HG03175 (cell line): Measurements from ENCODE around the gene PRIM1.
A peak's percentile ranks its signal among the peaks of the same experiment; 100 is the strongest.
"Not testable (repeated sequence)": the region's sequence is repeated elsewhere in the genome, so short reads cannot be mapped to it uniquely, and the experiment has no call there.

Experiments used
- ATAC-seq: cut with Tn5 transposase; IDR thresholded peaks from one replicate; pipeline ENCODE4 v1.9.1; 2021; ENCODE audit warnings: mild to moderate bottlenecking, moderate library complexity; ENCODE audit not compliant: unreplicated experiment

The PRIM1 gene

GRCh38 chr12:56751712-56752598 is at the start of gene PRIM1:
Gene PRIM1, minus strand, starts transcription at chr12:56752323. Its CDS starts 25 bp downstream, at chr12:56752298.
- ATAC-seq, result peak; percentile 76

GRCh38 chr12:56800221-56800620 is 48.1 kb upstream of the PRIM1 start:
- ATAC-seq, result no peak

DNA sequence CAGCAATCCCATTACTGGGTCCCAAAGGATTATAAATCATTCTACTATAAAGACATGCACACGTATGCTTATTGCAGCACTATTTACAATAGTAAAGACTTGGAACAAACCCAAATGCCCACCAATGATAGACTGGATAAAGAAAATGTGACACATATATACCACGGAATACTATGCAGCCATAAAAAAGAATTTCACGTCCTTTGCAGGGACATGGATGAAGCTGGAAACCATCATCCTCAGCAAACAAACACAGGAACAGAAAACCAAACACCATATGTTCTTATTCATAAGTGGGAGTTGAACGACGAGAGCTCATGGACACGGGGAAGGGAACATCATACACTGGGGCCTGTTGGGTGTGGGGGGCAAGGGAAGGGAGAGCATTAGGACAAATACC is 47.2 kb upstream of the PRIM1 start:
- not testable (repeated sequence) for ATAC-seq

GRCh38 chr12:56795791-56796190 is 43.7 kb upstream of the PRIM1 start:
- not testable (repeated sequence) for ATAC-seq

GRCh38 chr12:56795046-56795562 is 43.0 kb upstream of the PRIM1 start:
- not testable (repeated sequence) for ATAC-seq

DNA sequence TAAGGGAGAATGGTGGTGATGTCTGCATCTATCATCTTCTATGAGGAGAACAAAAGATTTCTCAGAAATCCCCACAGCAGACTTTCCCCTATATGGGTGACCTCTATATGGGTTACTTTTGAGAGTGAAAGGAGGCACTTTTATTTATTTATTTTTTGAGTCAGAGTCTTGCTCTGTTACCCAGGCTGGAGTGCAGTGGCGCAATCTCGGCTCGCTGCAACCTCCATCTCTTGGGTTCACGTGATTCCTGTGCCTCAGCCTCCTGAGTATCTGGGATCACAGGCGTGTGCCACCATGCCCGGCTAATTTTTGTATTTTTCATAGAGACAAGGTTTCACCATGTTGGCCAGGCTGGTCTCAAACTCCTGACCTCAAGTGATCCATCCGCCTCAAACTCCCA is 41.0 kb upstream of the PRIM1 start:
- not testable (repeated sequence) for ATAC-seq

DNA sequence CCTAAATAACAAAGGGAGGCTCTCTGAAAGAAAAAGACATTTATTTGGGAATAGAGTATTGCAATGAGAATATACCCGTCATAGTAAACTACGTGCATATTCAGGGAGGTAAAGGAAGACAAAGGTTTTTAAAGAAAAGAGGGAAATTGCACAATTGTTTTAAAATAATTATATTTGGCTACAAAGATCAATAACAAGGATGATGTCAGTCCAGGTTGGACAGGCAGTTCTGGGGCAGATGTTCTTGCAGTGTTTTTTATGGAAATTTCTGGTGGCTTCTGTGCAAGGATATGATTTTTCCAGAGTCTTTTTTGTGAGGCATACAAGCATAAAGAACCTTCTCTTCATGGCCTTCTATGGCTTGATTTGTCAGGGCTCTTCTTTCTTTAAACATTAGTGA is 40.6 kb upstream of the PRIM1 start:
- ATAC-seq, result no peak

DNA sequence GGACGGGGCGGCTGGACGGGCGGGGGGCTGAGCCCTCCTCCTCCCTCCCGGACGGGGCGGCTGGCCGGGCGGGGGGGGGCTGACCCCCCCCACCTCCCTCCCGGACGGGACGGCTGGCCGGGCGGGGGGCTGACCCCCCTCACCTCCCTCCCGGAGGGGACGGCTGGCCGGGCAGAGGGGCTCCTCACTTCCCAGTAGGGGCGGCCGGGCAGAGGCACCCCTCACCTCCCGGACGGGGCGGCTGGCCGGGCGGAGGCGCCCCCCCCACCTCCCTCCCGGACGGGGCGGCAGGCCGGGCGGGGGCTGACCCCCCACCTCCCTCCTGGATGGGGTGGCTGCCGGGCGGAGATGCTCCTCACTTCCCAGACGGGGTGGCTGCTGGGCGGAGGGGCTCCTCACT is 37.3 kb upstream of the PRIM1 start:
- not testable (repeated sequence) for ATAC-seq

DNA sequence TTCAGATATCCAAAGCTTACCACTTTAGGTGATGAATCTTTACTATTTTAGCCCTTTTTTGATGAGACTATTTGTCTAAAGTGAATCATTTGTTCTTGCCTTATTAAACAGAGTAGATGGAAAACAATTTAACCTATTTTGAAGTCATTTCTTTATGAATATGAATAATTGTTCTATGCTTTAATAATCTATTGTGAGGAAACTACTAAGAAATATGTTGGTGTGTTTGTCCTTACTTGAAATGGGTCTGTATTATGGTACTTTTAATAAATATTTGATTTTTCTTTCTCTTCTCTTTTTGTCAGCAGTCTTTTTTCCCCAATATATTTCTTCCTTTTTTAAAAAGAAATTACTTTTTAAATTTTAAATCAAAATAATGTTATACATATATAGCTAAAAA is 35.4 kb upstream of the PRIM1 start:
- ATAC-seq, result no peak

- no peak for ATAC-seq
Measured at GRCh38 chr12:56785874-56786273, 33.8 kb upstream of the PRIM1 start.

- ATAC-seq, result no peak
Measured at GRCh38 chr12:56785141-56785865, 33.2 kb upstream of the PRIM1 start.

DNA sequence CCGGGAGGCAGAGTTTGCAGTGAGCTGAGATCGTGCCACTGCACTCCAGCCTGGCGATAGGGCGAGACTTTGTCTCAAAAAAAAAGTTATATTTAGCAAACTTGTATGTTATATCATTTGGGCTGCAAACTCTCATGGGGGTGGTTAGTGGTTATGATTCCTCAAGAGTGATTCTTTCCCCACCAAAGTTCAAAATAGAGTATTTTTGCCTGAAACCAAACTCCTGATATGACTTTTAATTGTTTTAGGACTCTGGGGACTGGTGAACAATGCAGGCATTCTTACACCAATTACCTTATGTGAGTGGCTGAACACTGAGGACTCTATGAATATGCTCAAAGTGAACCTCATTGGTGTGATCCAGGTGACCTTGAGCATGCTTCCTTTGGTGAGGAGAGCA is 29.6 kb upstream of the PRIM1 start:
- ATAC-seq, result no peak

DNA sequence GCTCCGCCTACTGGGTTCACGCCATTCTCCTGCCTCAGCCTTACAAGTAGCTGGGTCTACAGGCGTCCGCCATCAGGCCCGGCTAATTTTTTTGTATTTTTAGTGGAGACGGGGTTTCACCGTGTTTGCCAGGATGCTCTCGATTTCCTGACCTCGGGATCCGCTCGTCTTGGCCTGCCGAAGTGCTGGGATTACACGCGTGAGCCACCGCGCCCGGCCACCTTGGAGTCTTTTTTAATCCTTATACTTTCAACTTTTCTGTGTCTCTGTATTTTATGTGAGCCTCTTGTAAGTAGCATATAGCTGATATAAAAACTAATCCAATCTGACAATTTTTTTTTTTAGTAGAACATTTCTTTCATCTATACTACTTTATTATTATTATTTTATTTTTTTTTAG is 26.6 kb upstream of the PRIM1 start:
- ATAC-seq, result no peak

- ATAC-seq, result no peak
Measured at GRCh38 chr12:56776654-56777053, 24.5 kb upstream of the PRIM1 start.

- ATAC-seq, result no peak
Measured at GRCh38 chr12:56775638-56776037, 23.5 kb upstream of the PRIM1 start.

- ATAC-seq, result no peak
Measured at GRCh38 chr12:56773113-56773512, 21.0 kb upstream of the PRIM1 start.

DNA sequence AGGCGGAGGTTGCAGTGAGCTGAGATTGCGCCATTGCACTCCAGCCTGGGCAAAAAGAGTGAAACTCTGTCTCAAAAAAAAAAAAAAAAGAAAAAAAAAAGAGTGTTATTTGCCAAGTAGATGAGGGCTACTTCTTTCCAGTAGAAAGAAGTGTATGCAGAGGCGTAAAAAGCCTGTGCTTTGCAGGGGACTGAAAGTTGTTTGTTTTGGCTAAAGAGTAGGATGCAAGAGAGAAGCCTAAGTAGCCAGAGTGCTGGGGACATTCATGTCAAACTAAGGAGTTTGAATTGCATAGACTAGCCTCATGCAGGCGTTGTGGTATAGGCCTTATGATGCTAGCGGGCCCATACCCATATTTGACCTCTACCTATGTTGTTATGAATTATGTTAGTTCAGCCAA is 20.5 kb upstream of the PRIM1 start:
- ATAC-seq, result no peak

- no peak for ATAC-seq
Measured at GRCh38 chr12:56769868-56770267, 17.7 kb upstream of the PRIM1 start.

- no peak for ATAC-seq
Measured at GRCh38 chr12:56768424-56768823, 16.3 kb upstream of the PRIM1 start.

- peak; percentile 98 for ATAC-seq
Measured at GRCh38 chr12:56766535-56766934, 14.4 kb upstream of the PRIM1 start.

- no peak for ATAC-seq
Measured at GRCh38 chr12:56763753-56764657, 11.9 kb upstream of the PRIM1 start.
